Measurements from ENCODE around the gene HNRNPUL2.
"Not testable (repeated sequence)": the region's sequence is repeated elsewhere in the genome, so short reads cannot be mapped to it uniquely, and the experiment has no call there.

Gene HNRNPUL2

GRCh38 chr11:62727165-62727871 lies at the start of gene HNRNPUL2:
Gene HNRNPUL2 (minus strand): TSS chr11:62727457. CDS start chr11:62727156, 301 bp downstream.
- DNase-seq (ENCODE audit: low read depth in 1 of 2, low spot score in 1 of 2), result peak; percentile 99
- no peak for TF ChIP-seq JUND (IDR thresholded peaks at IDR 0.05; ENCODE audit: low read depth)
- in situ Hi-C loops (cut with HindIII; ENCODE audit: low pct_unique_long_range_greater_than_20kb, low sequenced_read_pairs), result no loop called here

- no peak for TF ChIP-seq JUND (IDR thresholded peaks at IDR 0.05; ENCODE audit: low read depth)
- DNase-seq (ENCODE audit: low read depth in 1 of 2, low spot score in 1 of 2), result no peak
- in situ Hi-C loops (cut with HindIII; ENCODE audit: low pct_unique_long_range_greater_than_20kb, low sequenced_read_pairs), result no loop called here
These were observed 48.4 kb upstream of the HNRNPUL2 start for GRCh38 chr11:62775646-62776045.

- in situ Hi-C loops (cut with HindIII; ENCODE audit: low pct_unique_long_range_greater_than_20kb, low sequenced_read_pairs), result no loop called here
These were observed 47.1 kb upstream of the HNRNPUL2 start for GRCh38 chr11:62774407-62774806.

GRCh38 chr11:62771144-62772021 lies 44.1 kb upstream of the HNRNPUL2 start, which contains the start of gene TAF6L:
Gene TAF6L (plus strand): TSS chr11:62771396. CDS start chr11:62775784, 4,388 bp downstream.
- DNase-seq (ENCODE audit: low read depth in 1 of 2, low spot score in 1 of 2), result peak; percentile 98 to 99
- no peak for TF ChIP-seq JUND (IDR thresholded peaks at IDR 0.05; ENCODE audit: low read depth)
- in situ Hi-C loops (cut with HindIII; ENCODE audit: low pct_unique_long_range_greater_than_20kb, low sequenced_read_pairs), result no loop called here

More at GRCh38 chr11:62774407-62774806, 47.1 kb upstream of the HNRNPUL2 start:
- DNase-seq (ENCODE audit: low read depth in 1 of 2, low spot score in 1 of 2), result no peak
- no peak for TF ChIP-seq JUND (IDR thresholded peaks at IDR 0.05; ENCODE audit: low read depth)

- in situ Hi-C loops (cut with HindIII; ENCODE audit: low pct_unique_long_range_greater_than_20kb, low sequenced_read_pairs), result no loop called here
- no peak for TF ChIP-seq JUND (IDR thresholded peaks at IDR 0.05; ENCODE audit: low read depth)
- DNase-seq (ENCODE audit: low read depth in 1 of 2, low spot score in 1 of 2), result no peak
These were observed 43.5 kb upstream of the HNRNPUL2 start for GRCh38 chr11:62770778-62771143.

- DNase-seq (ENCODE audit: low read depth in 1 of 2, low spot score in 1 of 2); in situ Hi-C loops (cut with HindIII; ENCODE audit: low pct_unique_long_range_greater_than_20kb, low sequenced_read_pairs): not testable (repeated sequence)
These were observed 33.6 kb upstream of the HNRNPUL2 start for GRCh38 chr11:62760867-62761227.

GRCh38 chr11:62757846-62758788 lies 30.9 kb upstream of the HNRNPUL2 start:
- in situ Hi-C loops (cut with HindIII; ENCODE audit: low pct_unique_long_range_greater_than_20kb, low sequenced_read_pairs), result no loop called here
- no peak for TF ChIP-seq JUND (IDR thresholded peaks at IDR 0.05; ENCODE audit: low read depth)
- no peak for DNase-seq (ENCODE audit: low read depth in 1 of 2, low spot score in 1 of 2)

GRCh38 chr11:62755086-62755615 lies 27.9 kb upstream of the HNRNPUL2 start:
- no peak for DNase-seq (ENCODE audit: low read depth in 1 of 2, low spot score in 1 of 2)
- no peak for TF ChIP-seq JUND (IDR thresholded peaks at IDR 0.05; ENCODE audit: low read depth)
- in situ Hi-C loops (cut with HindIII; ENCODE audit: low pct_unique_long_range_greater_than_20kb, low sequenced_read_pairs), result no loop called here

GRCh38 chr11:62753736-62754603 lies 26.7 kb upstream of the HNRNPUL2 start, which contains the start of gene ZBTB3:
Gene ZBTB3 (minus strand): TSS chr11:62754160. CDS start chr11:62753664, 496 bp downstream.
- in situ Hi-C loops (cut with HindIII; ENCODE audit: low pct_unique_long_range_greater_than_20kb, low sequenced_read_pairs), result no loop called here
- DNase-seq (ENCODE audit: low read depth in 1 of 2, low spot score in 1 of 2), result peak; percentile 97 to 100
- TF ChIP-seq JUND (IDR thresholded peaks at IDR 0.05; ENCODE audit: low read depth), result no peak

GRCh38 chr11:62752994-62753735 lies 25.9 kb upstream of the HNRNPUL2 start:
- TF ChIP-seq JUND (IDR thresholded peaks at IDR 0.05; ENCODE audit: low read depth), result no peak
- in situ Hi-C loops (cut with HindIII; ENCODE audit: low pct_unique_long_range_greater_than_20kb, low sequenced_read_pairs), result no loop called here
- DNase-seq (ENCODE audit: low read depth in 1 of 2, low spot score in 1 of 2), result no peak
